Vagina (tissue), 2 donors: Measurements from ENCODE around the gene DES. TPM values are rescaled to one million over a fixed set of nuclear protein-coding genes. Genes with fewer than 3 reads are reported as not detected.

ENCODE experiments used
- DNase-seq, 2 donors: peaks; one replicate each; pipeline ENCODE4 v3.0.0-alpha.2; 2017; ENCODE audit errors: extremely low spot score in 2 of 2
- H3K27ac ChIP-seq: fragments of 200-600 bp; sonication (generic); one replicate; pipeline ENCODE4 v1.5.1; 2019
- H3K27me3 ChIP-seq: fragments of 200-600 bp; sonication (generic); one replicate; pipeline ENCODE4 v1.5.1; 2019
- H3K36me3 ChIP-seq, 2 donors: fragments of 200-600 bp; sonication (generic); one replicate each; pipeline ENCODE4 v1.5.1; 2017 to 2019
- H3K4me1 ChIP-seq: fragments of 200-600 bp; sonication (generic); one replicate; pipeline ENCODE4 v1.5.1; 2019
- H3K4me3 ChIP-seq, 2 donors: fragments of 200-600 bp; sonication (generic); 1 replicate in 1 of 2; 2 replicates in 1 of 2; pipeline ENCODE4 v1.5.1; 2016 to 2019
- H3K9me3 ChIP-seq: fragments of 200-600 bp; sonication (generic); one replicate; pipeline ENCODE4 v1.5.1; 2019
- CTCF ChIP-seq, 3 experiments: fragments of 450-650 bp in 2 of 3; fragments of 200-600 bp in 1 of 3; sonication (generic) in 1 of 3; IDR thresholded peaks; one replicate each; pipeline ENCODE4 v1.5.1; 2017 to 2019; ENCODE audit warnings: antibody characterized with exemption in 3 of 3, mild to moderate bottlenecking in 2 of 3, moderate library complexity in 2 of 3
- POLR2A ChIP-seq, 2 donors: fragments of 450-650 bp; IDR thresholded peaks; one replicate each; pipeline ENCODE4 v1.6.1; 2017; ENCODE audit warnings: antibody characterized with exemption in 2 of 2, mild to moderate bottlenecking in 2 of 2, moderate library complexity in 2 of 2
- POLR2AphosphoS5 ChIP-seq, 2 donors: sonication (generic); formaldehyde crosslinking; IDR thresholded peaks; one replicate each; pipeline ENCODE4 v1.9.0; 2017; ENCODE audit warnings: antibody characterized with exemption in 2 of 2, mild to moderate bottlenecking in 2 of 2, low read depth in 1 of 2; ENCODE audit not compliant: insufficient read depth in 1 of 2
- intact Hi-C: fragments of 100-400 bp; cut with DNase I; formaldehyde crosslinking; loops from one replicate; pipeline ENCODE4 v1.15.1; 2023
- total RNA-seq: library from RNA; depleted of rRNA; stranded (reverse); fragments of >200 nt; gene quantifications from one replicate; pipeline ENCODE4 v1.2.3, GENCODE V29; 2016

DES gene
- 883 TPM for total RNA-seq

- DNase-seq: no peak
- Histone ChIP-seq H3K27ac (peak within 1 kb of the TSS; percentile 66), H3K36me3 (no peaks in the 10 kb centered on the region), H3K4me1 (peaks cover 22% of the 10 kb centered on the region), H3K4me3 (peak within 1 kb of the TSS; percentile 46 to 53), H3K27me3 (no peaks in the 10 kb centered on the region), H3K9me3 (no peaks in the 10 kb centered on the region)
- no peak for TF ChIP-seq CTCF (IDR thresholded peaks at IDR 0.05)
- TF ChIP-seq POLR2AphosphoS5 (IDR thresholded peaks at IDR 0.05; ENCODE audit: insufficient read depth in 1 of 2, low read depth in 1 of 2): peak in 1 of 2 donors; percentile 56
- TF ChIP-seq POLR2A (IDR thresholded peaks at IDR 0.05): peak in 1 of 2 donors; percentile 12
- intact Hi-C loops: no loop called here
Observed at GRCh38 chr2:219418155-219419011, at the start of gene DES. Gene DES (plus strand): TSS chr2:219418377. CDS start chr2:219418463, 86 bp downstream.

- H3K4me1 ChIP-seq: peaks cover 9% of the 10 kb centered on the region
Observed at GRCh38 chr2:219368690-219369191, 49.4 kb upstream of the DES start.

DNA sequence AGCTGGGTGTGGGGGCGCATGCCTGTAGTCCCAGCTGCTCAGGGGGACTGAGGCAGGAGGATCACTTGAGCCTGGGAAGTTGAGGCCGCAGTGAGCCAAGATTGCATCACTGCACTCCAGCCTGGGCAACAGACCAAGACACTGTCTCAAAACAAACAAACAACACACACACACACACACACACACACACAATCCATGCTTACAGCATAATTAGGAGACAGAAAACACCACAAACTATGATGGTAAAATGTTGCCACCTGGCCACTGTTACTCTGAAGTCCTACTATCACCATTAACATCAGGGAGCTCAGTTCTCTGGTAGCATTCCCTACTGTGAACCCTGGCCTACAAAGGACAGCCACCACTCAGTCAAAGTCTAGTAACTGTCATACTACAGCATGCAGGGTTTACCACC, 48.7 kb upstream of the DES start:
- DNase-seq: no peak
- Histone ChIP-seq H3K27ac (peak overlapping the region; percentile 59), H3K27me3 (no peaks in the 10 kb centered on the region), H3K4me1 (peaks cover 9% of the 10 kb centered on the region), H3K36me3 (peaks cover 0 to 13% of the 10 kb centered on the region in 2 donors), H3K9me3 (no peaks in the 10 kb centered on the region), H3K4me3 (no peak overlapping the region)
- TF ChIP-seq POLR2A (IDR thresholded peaks at IDR 0.05) (no peak), CTCF (IDR thresholded peaks at IDR 0.05) (no peak), POLR2AphosphoS5 (IDR thresholded peaks at IDR 0.05; ENCODE audit: insufficient read depth in 1 of 2, low read depth in 1 of 2) (no peak)
- intact Hi-C loops: no loop called here

More at GRCh38 chr2:219368690-219369191, 49.4 kb upstream of the DES start:
- peak overlapping the region in 1 of 2 donors; percentile 14 for H3K4me3 ChIP-seq
- H3K36me3 ChIP-seq: peaks cover 0 to 6% of the 10 kb centered on the region in 2 donors
- H3K9me3 ChIP-seq: no peaks in the 10 kb centered on the region
- TF ChIP-seq POLR2AphosphoS5 (IDR thresholded peaks at IDR 0.05; ENCODE audit: insufficient read depth in 1 of 2, low read depth in 1 of 2) (no peak), CTCF (IDR thresholded peaks at IDR 0.05) (no peak), POLR2A (IDR thresholded peaks at IDR 0.05) (no peak)
- no peak for DNase-seq
- H3K27me3 ChIP-seq: no peaks in the 10 kb centered on the region
- H3K27ac ChIP-seq: peak overlapping the region; percentile 59
- intact Hi-C loops: no loop called here

DNA sequence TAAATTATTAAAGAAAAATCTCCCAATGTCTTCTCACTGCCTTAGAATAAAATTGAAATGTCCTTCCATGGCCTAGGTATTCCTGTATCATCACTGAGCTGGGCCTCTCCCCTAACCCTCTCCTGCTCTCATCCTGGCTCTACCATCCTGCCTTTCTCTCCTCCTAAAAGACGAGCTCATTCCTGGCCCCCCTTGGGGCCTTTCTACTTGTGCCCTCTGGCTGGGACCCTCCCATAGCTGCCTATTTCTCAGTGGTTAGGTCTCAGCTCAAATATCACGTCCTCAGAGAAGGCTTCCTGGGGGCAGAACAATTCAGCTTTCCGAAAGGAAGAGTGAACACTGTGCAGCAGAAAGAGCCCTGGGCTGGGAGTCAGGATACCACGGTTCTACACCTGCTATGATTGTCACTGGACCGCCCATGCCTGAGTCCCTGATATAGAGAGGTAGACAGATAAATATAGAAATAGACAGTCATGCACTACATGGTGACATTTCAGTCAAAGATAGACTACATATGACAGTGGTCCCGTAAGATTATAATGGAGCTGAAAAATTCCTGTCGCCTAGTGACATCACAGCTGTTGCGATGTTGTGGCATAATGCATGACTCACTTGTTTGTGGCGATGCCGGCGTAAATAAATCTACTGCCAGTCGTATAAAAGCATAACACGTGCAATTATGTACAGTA, 39.9 kb upstream of the DES start:
- Histone ChIP-seq H3K4me1 (no peaks in the 10 kb centered on the region), H3K4me3 (no peak overlapping the region), H3K36me3 (peaks cover 0 to 52% of the 10 kb centered on the region in 2 donors), H3K27ac (no peak overlapping the region), H3K9me3 (no peaks in the 10 kb centered on the region), H3K27me3 (no peaks in the 10 kb centered on the region)
- no peak for DNase-seq
- intact Hi-C loops: no loop called here
- TF ChIP-seq CTCF (IDR thresholded peaks at IDR 0.05): no peak
- TF ChIP-seq POLR2A (IDR thresholded peaks at IDR 0.05): no peak
- no peak for TF ChIP-seq POLR2AphosphoS5 (IDR thresholded peaks at IDR 0.05; ENCODE audit: insufficient read depth in 1 of 2, low read depth in 1 of 2)
